Neural progenitor cell (in vitro differentiated cells): ENCODE results near the gene TGM3. TPM values are rescaled to one million over a fixed set of nuclear protein-coding genes. Genes with fewer than 3 reads are reported as not detected.

Experiments
- DNase-seq: peaks from one replicate; pipeline ENCODE4 v3.0.0-alpha.2; 2016; ENCODE audit warnings: low spot score
- H2AFZ ChIP-seq: fragments of 200-600 bp; sonication (generic); replicated peaks from 2 replicates; pipeline ENCODE4 v1.6.1; 2016; ENCODE audit warnings: antibody characterized with exemption
- H3F3A ChIP-seq: fragments of 200-600 bp; sonication (generic); 2 replicates; pipeline ENCODE4 v1.6.1; 2016; ENCODE audit warnings: antibody characterized with exemption, low read depth
- H3K27ac ChIP-seq: fragments of 200-600 bp; sonication (generic); 2 replicates; pipeline ENCODE4 v1.5.1; 2016; ENCODE audit warnings: mild to moderate bottlenecking
- H3K27me3 ChIP-seq: fragments of 200-600 bp; sonication (generic); 2 replicates; pipeline ENCODE4 v1.6.1; 2016; ENCODE audit warnings: mild to moderate bottlenecking, moderate library complexity
- H3K36me3 ChIP-seq: fragments of 200-600 bp; sonication (generic); 2 replicates; pipeline ENCODE4 v1.5.1; 2016
- H3K4me1 ChIP-seq: fragments of 200-600 bp; sonication (generic); 2 replicates; pipeline ENCODE4 v1.6.1; 2016; ENCODE audit warnings: mixed run types
- H3K4me2 ChIP-seq: fragments of 200-600 bp; sonication (generic); 2 replicates; pipeline ENCODE4 v1.6.1; 2016
- H3K4me3 ChIP-seq: fragments of 200-600 bp; sonication (generic); 2 replicates; pipeline ENCODE4 v1.5.1; 2016
- H3K79me2 ChIP-seq: fragments of 200-600 bp; sonication (generic); 2 replicates; pipeline ENCODE4 v1.6.1; 2016; ENCODE audit warnings: low read depth
- H3K9ac ChIP-seq: fragments of 200-600 bp; sonication (generic); 2 replicates; pipeline ENCODE4 v1.6.1; 2016
- H3K9me3 ChIP-seq: fragments of 200-600 bp; sonication (generic); 2 replicates; pipeline ENCODE4 v1.5.1; 2016; ENCODE audit warnings: low read depth
- H4K20me1 ChIP-seq: fragments of 200-600 bp; sonication (generic); 2 replicates; pipeline ENCODE4 v1.6.1; 2016; ENCODE audit warnings: low read depth
- H3K27ac Mint-ChIP-seq: 3 replicates; pipeline ENCODE4 v1.8.0; 2021; ENCODE audit warnings: mixed read lengths
- H3K27me3 Mint-ChIP-seq: 2 replicates; pipeline ENCODE4 v1.8.0; 2022; ENCODE audit warnings: low read depth, mild to moderate bottlenecking, inconsistent platforms, moderate library complexity, mixed read lengths; ENCODE audit not compliant: insufficient read depth
- H3K36me3 Mint-ChIP-seq: 3 replicates; pipeline ENCODE4 v1.8.0; 2021; ENCODE audit warnings: mixed read lengths
- H3K4me1 Mint-ChIP-seq: 3 replicates; pipeline ENCODE4 v1.8.0; 2021; ENCODE audit warnings: mixed read lengths
- H3K4me3 Mint-ChIP-seq: 3 replicates; pipeline ENCODE4 v1.8.0; 2021; ENCODE audit warnings: mild to moderate bottlenecking, moderate library complexity, mixed read lengths
- H3K9me3 Mint-ChIP-seq: 3 replicates; pipeline ENCODE4 v1.8.0; 2020; ENCODE audit warnings: mixed read lengths
- CTCF ChIP-seq: fragments of 200-600 bp; sonication (generic); IDR thresholded peaks from 2 replicates; pipeline ENCODE4 v1.5.1; 2017; ENCODE audit warnings: antibody characterized with exemption, mild to moderate bottlenecking
- EZH2 ChIP-seq: fragments of 200-600 bp; sonication (generic); IDR thresholded peaks from 2 replicates; pipeline ENCODE4 v1.6.1; 2017; ENCODE audit warnings: antibody characterized with exemption, mild to moderate bottlenecking, moderate library complexity
- EZH2phosphoT487 ChIP-seq: fragments of 200-600 bp; sonication (generic); IDR thresholded peaks from 2 replicates; pipeline ENCODE4 v1.6.1; 2017; ENCODE audit warnings: antibody characterized with exemption
- total RNA-seq: library from RNA; depleted of rRNA; stranded (reverse); fragments of >200 nt; gene quantifications from 2 replicates; pipeline ENCODE4 v1.2.3, GENCODE V29; 2015; ENCODE audit warnings: low replicate concordance

Gene TGM3
- total RNA-seq, 1 donor from 2014 or later, result not detected

GRCh38 chr20:2296524-2297356 is 939 bp downstream of the TGM3 start:
- H3K9me3 Mint-ChIP-seq, result no peaks in the 10 kb centered on the region
- H3K36me3 ChIP-seq, result no peaks in the 10 kb centered on the region
- peak overlapping the region; percentile 18 for H3K4me3 ChIP-seq
- no peak overlapping the region for H3K4me3 Mint-ChIP-seq
- H3K4me2 ChIP-seq, result peak overlapping the region; percentile 70
- peak overlapping the region; percentile 87 for H2AFZ ChIP-seq
- H3K4me1 ChIP-seq, result peaks cover 24% of the 10 kb centered on the region
- H3K9me3 ChIP-seq, result no peaks in the 10 kb centered on the region
- no peaks in the 10 kb centered on the region for H3K79me2 ChIP-seq
- H3K4me1 Mint-ChIP-seq, result peaks cover 28% of the 10 kb centered on the region
- peaks cover 3% of the 10 kb centered on the region for H3K27me3 Mint-ChIP-seq
- no peaks in the 10 kb centered on the region for H3K36me3 Mint-ChIP-seq
- H3K27me3 ChIP-seq, result no peaks in the 10 kb centered on the region
- DNase-seq, result no peak
- no peaks in the 10 kb centered on the region for H4K20me1 ChIP-seq
- H3K27ac ChIP-seq, result peak overlapping the region; percentile 62
- peaks cover 16% of the 10 kb centered on the region for H3F3A ChIP-seq
- H3K27ac Mint-ChIP-seq, result peak overlapping the region; percentile 55
- H3K9ac ChIP-seq, result no peak overlapping the region
- TF ChIP-seq EZH2phosphoT487 (no peak), EZH2 (no peak), CTCF (no peak)

- H3K36me3 Mint-ChIP-seq, result no peaks in the 10 kb centered on the region
- H3K27ac Mint-ChIP-seq, result peak overlapping the region; percentile 55
- peak overlapping the region; percentile 70 for H3K4me2 ChIP-seq
- no peaks in the 10 kb centered on the region for H3K9me3 ChIP-seq
- peaks cover 24% of the 10 kb centered on the region for H3K4me1 ChIP-seq
- peaks cover 28% of the 10 kb centered on the region for H3K4me1 Mint-ChIP-seq
- no peaks in the 10 kb centered on the region for H3K36me3 ChIP-seq
- H3K27me3 Mint-ChIP-seq, result peaks cover 3% of the 10 kb centered on the region
- H2AFZ ChIP-seq, result peak overlapping the region; percentile 87
- H3K27me3 ChIP-seq, result no peaks in the 10 kb centered on the region
- no peaks in the 10 kb centered on the region for H3K9me3 Mint-ChIP-seq
- TF ChIP-seq CTCF, result no peak
- no peak for TF ChIP-seq EZH2phosphoT487
- no peak for TF ChIP-seq EZH2
- DNase-seq, result peak; percentile 74
- H3K27ac ChIP-seq, result peak overlapping the region; percentile 62
- H3K9ac ChIP-seq, result no peak overlapping the region
- no peaks in the 10 kb centered on the region for H4K20me1 ChIP-seq
- no peak overlapping the region for H3K4me3 Mint-ChIP-seq
- peak overlapping the region; percentile 18 for H3K4me3 ChIP-seq
- H3F3A ChIP-seq, result peaks cover 16% of the 10 kb centered on the region
- H3K79me2 ChIP-seq, result no peaks in the 10 kb centered on the region
These were observed 1.5 kb downstream of the TGM3 start for GRCh38 chr20:2297357-2297728.

GRCh38 chr20:2298116-2298515 is 2.3 kb downstream of the TGM3 start:
- H3K36me3 ChIP-seq, result no peaks in the 10 kb centered on the region
- H3K4me3 ChIP-seq, result no peak overlapping the region
- H3K27me3 ChIP-seq, result no peaks in the 10 kb centered on the region
- H2AFZ ChIP-seq, result no peak overlapping the region
- no peak for TF ChIP-seq CTCF
- TF ChIP-seq EZH2phosphoT487, result no peak
- TF ChIP-seq EZH2, result no peak
- no peak overlapping the region for H3K9ac ChIP-seq
- H4K20me1 ChIP-seq, result no peaks in the 10 kb centered on the region
- H3K27ac Mint-ChIP-seq, result no peak overlapping the region
- no peaks in the 10 kb centered on the region for H3K9me3 ChIP-seq
- H3F3A ChIP-seq, result peaks cover 16% of the 10 kb centered on the region
- no peak for DNase-seq
- H3K4me2 ChIP-seq, result no peak overlapping the region
- no peak overlapping the region for H3K4me3 Mint-ChIP-seq
- no peaks in the 10 kb centered on the region for H3K9me3 Mint-ChIP-seq
- H3K36me3 Mint-ChIP-seq, result no peaks in the 10 kb centered on the region
- no peaks in the 10 kb centered on the region for H3K79me2 ChIP-seq
- peaks cover 24% of the 10 kb centered on the region for H3K4me1 ChIP-seq
- peaks cover 28% of the 10 kb centered on the region for H3K4me1 Mint-ChIP-seq
- H3K27ac ChIP-seq, result no peak overlapping the region
- peaks cover 6% of the 10 kb centered on the region for H3K27me3 Mint-ChIP-seq
